WTC11 (cell line): ENCODE data around the gene CHST1. TPM values are rescaled to one million over a fixed set of nuclear protein-coding genes. Genes with fewer than 3 reads are reported as not detected.

Source experiments
- ATAC-seq: fragments of 200-7000 bp; cut with Tn5 transposase; 2 replicates; pipeline ENCODE4 v1.10.0; 2021; ENCODE audit warnings: mild to moderate bottlenecking, moderate library complexity
- CTCF ChIA-PET: fragments of 300-600 bp; sonication (Branson Sonifier 250); formaldehyde crosslinking; loops from one replicate; lab custom pipeline; 2021; ENCODE audit warnings: antibody characterized with exemption; lab: Charles Lee
- POLR2A ChIA-PET: fragments of 350-600 bp; sonication (Branson Sonifier 250); formaldehyde crosslinking; loops from one replicate; lab custom pipeline; 2021; ENCODE audit warnings: antibody characterized with exemption; lab: Charles Lee
- DNase-seq: peaks from one replicate; pipeline ENCODE4 v3.0.0; 2021; ENCODE audit warnings: low spot score
- H3K27ac Mint-ChIP-seq: 2 replicates; pipeline ENCODE4 v1.8.0; 2021; ENCODE audit warnings: mixed read lengths
- H3K27me3 Mint-ChIP-seq: 2 replicates; pipeline ENCODE4 v1.8.0; 2021; ENCODE audit warnings: low read depth, mild to moderate bottlenecking, moderate library complexity, mixed read lengths
- H3K36me3 Mint-ChIP-seq: 2 replicates; pipeline ENCODE4 v1.8.0; 2021; ENCODE audit warnings: mixed read lengths
- H3K4me1 Mint-ChIP-seq: 2 replicates; pipeline ENCODE4 v1.8.0; 2022; ENCODE audit warnings: mixed read lengths
- H3K4me3 Mint-ChIP-seq: 2 replicates; pipeline ENCODE4 v1.8.0; 2021; ENCODE audit warnings: mild to moderate bottlenecking, moderate library complexity, mixed read lengths
- H3K9me3 Mint-ChIP-seq: 2 replicates; pipeline ENCODE4 v1.8.0; 2021; ENCODE audit warnings: mixed read lengths
- ATF1 ChIP-seq: sonication (generic); formaldehyde crosslinking; IDR thresholded peaks from 2 replicates; pipeline ENCODE4 v1.8.1; 2023; ENCODE audit warnings: mild to moderate bottlenecking, moderate library complexity, missing genetic modification reagents
- CBFB ChIP-seq: sonication (generic); formaldehyde crosslinking; IDR thresholded peaks from 2 replicates; pipeline ENCODE4 v1.8.1; 2022; ENCODE audit warnings: mild to moderate bottlenecking, low read depth, missing genetic modification reagents
- CREM ChIP-seq: sonication (generic); formaldehyde crosslinking; IDR thresholded peaks from 2 replicates; pipeline ENCODE4 v1.8.1; 2022; ENCODE audit warnings: mild to moderate bottlenecking, missing genetic modification reagents, moderate library complexity
- E2F4 ChIP-seq: sonication (generic); formaldehyde crosslinking; IDR thresholded peaks from 2 replicates; pipeline ENCODE4 v1.8.1; 2022; ENCODE audit warnings: low read depth, mild to moderate bottlenecking, moderate library complexity, missing genetic modification reagents, borderline replicate concordance
- FOXJ3 ChIP-seq: sonication (generic); formaldehyde crosslinking; IDR thresholded peaks from 2 replicates; pipeline ENCODE4 v1.9.0; 2021; ENCODE audit warnings: missing genetic modification reagents, mild to moderate bottlenecking, borderline replicate concordance
- FOXP1 ChIP-seq: sonication (generic); formaldehyde crosslinking; IDR thresholded peaks from 2 replicates; pipeline ENCODE4 v1.8.0; 2022; ENCODE audit warnings: missing genetic modification reagents, mild to moderate bottlenecking, moderate library complexity, borderline replicate concordance
- JAZF1 ChIP-seq: fragments of 250-450 bp; sonication (Bioruptor Pico); IDR thresholded peaks from 2 replicates; pipeline ENCODE4 v1.9.0; 2021; ENCODE audit warnings: moderate library complexity, mild to moderate bottlenecking, inconsistent platforms
- JUN ChIP-seq: sonication (generic); formaldehyde crosslinking; IDR thresholded peaks from 2 replicates; pipeline ENCODE4 v1.8.0; 2023; ENCODE audit warnings: mild to moderate bottlenecking, missing genetic modification reagents
- NFYB ChIP-seq: sonication (generic); formaldehyde crosslinking; conservative IDR thresholded peaks from 2 replicates; pipeline ENCODE4 v1.8.0; 2022; ENCODE audit warnings: low read depth, missing genetic modification reagents
- SMAD4 ChIP-seq: sonication (generic); formaldehyde crosslinking; IDR thresholded peaks from 2 replicates; pipeline ENCODE4 v1.8.0; 2022; ENCODE audit warnings: mild to moderate bottlenecking, missing genetic modification reagents
- STAT6 ChIP-seq: sonication (generic); formaldehyde crosslinking; conservative IDR thresholded peaks from 2 replicates; pipeline ENCODE4 v1.8.1; 2023; ENCODE audit warnings: mild to moderate bottlenecking, low read depth, missing genetic modification reagents, moderate library complexity
- TP53 ChIP-seq: sonication (generic); formaldehyde crosslinking; IDR thresholded peaks from 2 replicates; pipeline ENCODE4 v1.8.1; 2023; ENCODE audit warnings: mild to moderate bottlenecking, missing genetic modification reagents
- ZBTB21 ChIP-seq: sonication (generic); formaldehyde crosslinking; IDR thresholded peaks from 2 replicates; pipeline ENCODE4 v1.8.1; 2023; ENCODE audit warnings: mild to moderate bottlenecking, missing genetic modification reagents, borderline replicate concordance
- ZNF138 ChIP-seq: sonication (generic); formaldehyde crosslinking; conservative IDR thresholded peaks from 2 replicates; pipeline ENCODE4 v1.8.1; 2022; ENCODE audit warnings: mild to moderate bottlenecking, moderate library complexity, missing genetic modification reagents
- ZNF396 ChIP-seq: fragments of 250-450 bp; sonication (Bioruptor Pico); IDR thresholded peaks from 2 replicates; pipeline ENCODE4 v1.8.0; 2021; ENCODE audit warnings: mild to moderate bottlenecking, moderate library complexity, borderline replicate concordance
- ZNF532 ChIP-seq: fragments of 250-450 bp; sonication (Bioruptor Pico); IDR thresholded peaks from 2 replicates; pipeline ENCODE4 v1.9.0; 2021; ENCODE audit warnings: mild to moderate bottlenecking, borderline replicate concordance
- total RNA-seq: library from RNA; stranded (reverse); gene quantifications from 3 replicates; pipeline ENCODE4 v1.2.3, GENCODE V29; 2021
- TF ChIP-seq, protein P1 (sequence below): fragments of 250-450 bp; sonication (Bioruptor Pico); IDR thresholded peaks from 2 replicates; pipeline ENCODE4 v1.9.0; 2021; ENCODE audit warnings: mild to moderate bottlenecking
- TF ChIP-seq, protein P2 (sequence below): sonication (generic); formaldehyde crosslinking; IDR thresholded peaks from 2 replicates; pipeline ENCODE4 v1.8.0; 2022; ENCODE audit warnings: mild to moderate bottlenecking, missing genetic modification reagents
- TF ChIP-seq, protein P3 (sequence below): fragments of 250-450 bp; sonication (Bioruptor Pico); IDR thresholded peaks from 2 replicates; pipeline ENCODE4 v1.9.0; 2021; ENCODE audit warnings: moderate library complexity, mild to moderate bottlenecking, inconsistent platforms, borderline replicate concordance

The CHST1 gene
- total RNA-seq, 1 experiment from 2014 or later, result 2.4 TPM

- no peak for TF ChIP-seq NFYB
- no peak for TF ChIP-seq ZNF138
- TF ChIP-seq SMAD4 (CRISPR knock-in tag), result no peak
- no peak for TF ChIP-seq CBFB
- TF ChIP-seq FOXP1 (CRISPR knock-in tag), result no peak
- TF ChIP-seq JAZF1 (CRISPR knock-in tag), result no peak
- TF ChIP-seq ATF1 (CRISPR knock-in tag), result no peak
- TF ChIP-seq JUN (CRISPR knock-in tag), result no peak
- TF ChIP-seq ZBTB21 (CRISPR knock-in tag), result no peak
- TF ChIP-seq ZNF396 (CRISPR knock-in tag), result no peak
- no peak for TF ChIP-seq E2F4
- TF ChIP-seq TP53 (CRISPR knock-in tag), result no peak
- TF ChIP-seq ZNF532 (CRISPR knock-in tag), result no peak
- TF ChIP-seq CREM (CRISPR knock-in tag), result no peak
- TF ChIP-seq FOXJ3, result no peak
- no peak for TF ChIP-seq STAT6 (CRISPR knock-in tag)
- TF ChIP-seq, protein P1, sequence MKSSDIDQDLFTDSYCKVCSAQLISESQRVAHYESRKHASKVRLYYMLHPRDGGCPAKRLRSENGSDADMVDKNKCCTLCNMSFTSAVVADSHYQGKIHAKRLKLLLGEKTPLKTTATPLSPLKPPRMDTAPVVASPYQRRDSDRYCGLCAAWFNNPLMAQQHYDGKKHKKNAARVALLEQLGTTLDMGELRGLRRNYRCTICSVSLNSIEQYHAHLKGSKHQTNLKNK, result no peak
- TF ChIP-seq, protein P2, sequence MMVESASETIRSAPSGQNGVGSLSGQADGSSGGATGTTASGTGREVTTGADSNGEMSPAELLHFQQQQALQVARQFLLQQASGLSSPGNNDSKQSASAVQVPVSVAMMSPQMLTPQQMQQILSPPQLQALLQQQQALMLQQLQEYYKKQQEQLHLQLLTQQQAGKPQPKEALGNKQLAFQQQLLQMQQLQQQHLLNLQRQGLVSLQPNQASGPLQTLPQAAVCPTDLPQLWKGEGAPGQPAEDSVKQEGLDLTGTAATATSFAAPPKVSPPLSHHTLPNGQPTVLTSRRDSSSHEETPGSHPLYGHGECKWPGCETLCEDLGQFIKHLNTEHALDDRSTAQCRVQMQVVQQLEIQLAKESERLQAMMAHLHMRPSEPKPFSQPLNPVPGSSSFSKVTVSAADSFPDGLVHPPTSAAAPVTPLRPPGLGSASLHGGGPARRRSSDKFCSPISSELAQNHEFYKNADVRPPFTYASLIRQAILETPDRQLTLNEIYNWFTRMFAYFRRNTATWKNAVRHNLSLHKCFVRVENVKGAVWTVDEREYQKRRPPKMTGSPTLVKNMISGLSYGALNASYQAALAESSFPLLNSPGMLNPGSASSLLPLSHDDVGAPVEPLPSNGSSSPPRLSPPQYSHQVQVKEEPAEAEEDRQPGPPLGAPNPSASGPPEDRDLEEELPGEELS (CRISPR knock-in tag), result no peak
- TF ChIP-seq, protein P3, sequence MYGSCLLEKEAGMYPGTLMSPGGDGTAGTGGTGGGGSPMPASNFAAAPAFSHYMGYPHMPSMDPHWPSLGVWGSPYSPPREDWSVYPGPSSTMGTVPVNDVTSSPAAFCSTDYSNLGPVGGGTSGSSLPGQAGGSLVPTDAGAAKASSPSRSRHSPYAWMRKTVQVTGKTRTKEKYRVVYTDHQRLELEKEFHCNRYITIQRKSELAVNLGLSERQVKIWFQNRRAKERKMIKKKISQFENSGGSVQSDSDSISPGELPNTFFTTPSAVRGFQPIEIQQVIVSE (CRISPR knock-in tag), result no peak
- Mint-ChIP-seq H3K27me3 (peaks cover 1% of the 10 kb centered on the region; the same call in 1 of the 2 replicates), H3K9me3 (peaks cover 2% of the 10 kb centered on the region; the same call in 1 of the 2 replicates), H3K4me1 (peaks cover 33% of the 10 kb centered on the region), H3K27ac (no peak overlapping the region), H3K36me3 (no peaks in the 10 kb centered on the region), H3K4me3 (no peak overlapping the region)
- DNase-seq, result no peak
- ChIA-PET POLR2A (no interaction called here), CTCF (interaction anchor here (0.8 to 1.1 kb wide), 2 partner anchors 120 to 280 kb away, joined by 3 read pairs; no protein-coding TSS in a partner anchor)
- ATAC-seq, result no peak
Observed at GRCh38 chr11:45651156-45651555, 14.3 kb downstream of the CHST1 start.
